ENCODE data around the gene KCND3. TPM values are rescaled to one million over a fixed set of nuclear protein-coding genes. Genes with fewer than 3 reads are reported as not detected.
"Not testable (repeated sequence)": the region's sequence is repeated elsewhere in the genome, so short reads cannot be mapped to it uniquely, and the experiment has no call there.

Gene KCND3
- total RNA-seq, 2 experiments from 2014 or later: not detected

- no peak overlapping the region for H3K27ac Mint-ChIP-seq
- CTCF ChIA-PET: interaction anchor here (1.3 kb wide), 1 partner anchor 18 kb away, joined by 3 read pairs; no protein-coding TSS in a partner anchor
- POLR2A ChIA-PET: no interaction called here
- no peaks in the 10 kb centered on the region for H3K4me1 Mint-ChIP-seq
- H3K27me3 Mint-ChIP-seq: peaks cover 2% of the 10 kb centered on the region
- no peaks in the 10 kb centered on the region for H3K36me3 Mint-ChIP-seq (ENCODE audit: low read depth)
- no peak overlapping the region for H3K4me3 Mint-ChIP-seq
- H3K9me3 Mint-ChIP-seq: no peaks in the 10 kb centered on the region
- DNase-seq: no peak
Measured at GRCh38 chr1:111804776-111805175, 184.7 kb downstream of the KCND3 start.

GRCh38 chr1:111803951-111804350 is 185.5 kb downstream of the KCND3 start:
- CTCF ChIA-PET: interaction anchor here (1.3 kb wide), 1 partner anchor 17 kb away, joined by 3 read pairs; no protein-coding TSS in a partner anchor
- POLR2A ChIA-PET: no interaction called here
- no peaks in the 10 kb centered on the region for H3K9me3 Mint-ChIP-seq
- H3K4me3 Mint-ChIP-seq: no peak overlapping the region
- DNase-seq: no peak
- H3K36me3 Mint-ChIP-seq (ENCODE audit: low read depth): no peaks in the 10 kb centered on the region
- H3K27me3 Mint-ChIP-seq: peaks cover 4% of the 10 kb centered on the region
- no peak overlapping the region for H3K27ac Mint-ChIP-seq
- no peaks in the 10 kb centered on the region for H3K4me1 Mint-ChIP-seq

- H3K4me1 Mint-ChIP-seq: no peaks in the 10 kb centered on the region
- ChIA-PET CTCF (interaction anchor here (0.7 to 1.2 kb wide), 2 partner anchors 15 to 391 kb away, joined by 3 read pairs; no protein-coding TSS in a partner anchor), POLR2A (no interaction called here)
- no peaks in the 10 kb centered on the region for H3K36me3 Mint-ChIP-seq (ENCODE audit: low read depth)
- no peak overlapping the region for H3K4me3 Mint-ChIP-seq
- H3K9me3 Mint-ChIP-seq: no peaks in the 10 kb centered on the region
- no peak overlapping the region for H3K27ac Mint-ChIP-seq
- no peak for DNase-seq
- H3K27me3 Mint-ChIP-seq: peaks cover 2% of the 10 kb centered on the region
Measured at GRCh38 chr1:111802984-111803383, 186.5 kb downstream of the KCND3 start.

GRCh38 chr1:111802110-111802509 is 187.4 kb downstream of the KCND3 start:
- CTCF ChIA-PET: interaction anchor here (0.7 to 1.2 kb wide), 3 partner anchors 8 to 391 kb away, joined by 3 read pairs; no protein-coding TSS in a partner anchor
- Mint-ChIP-seq H3K27ac (no peak overlapping the region), H3K4me1 (no peaks in the 10 kb centered on the region)

GRCh38 chr1:111801071-111801850 is 188.2 kb downstream of the KCND3 start:
- no peaks in the 10 kb centered on the region for H3K4me1 Mint-ChIP-seq
- H3K36me3 Mint-ChIP-seq (ENCODE audit: low read depth): no peaks in the 10 kb centered on the region
- DNase-seq: no peak
- H3K4me3 Mint-ChIP-seq: no peak overlapping the region
- ChIA-PET POLR2A (no interaction called here), CTCF (interaction anchor here (1.2 kb wide), 1 partner anchor 13 kb away, joined by 3 read pairs; no protein-coding TSS in a partner anchor)
- H3K9me3 Mint-ChIP-seq: no peaks in the 10 kb centered on the region
- H3K27me3 Mint-ChIP-seq: peaks cover 2% of the 10 kb centered on the region
- no peak overlapping the region for H3K27ac Mint-ChIP-seq

More at GRCh38 chr1:111802110-111802509, 187.4 kb downstream of the KCND3 start:
- peaks cover 2% of the 10 kb centered on the region for H3K27me3 Mint-ChIP-seq
- H3K9me3 Mint-ChIP-seq: no peaks in the 10 kb centered on the region
- no peak overlapping the region for H3K4me3 Mint-ChIP-seq
- no peaks in the 10 kb centered on the region for H3K36me3 Mint-ChIP-seq (ENCODE audit: low read depth)
- POLR2A ChIA-PET: no interaction called here
- no peak for DNase-seq

GRCh38 chr1:111799722-111800121 is 189.7 kb downstream of the KCND3 start:
- DNase-seq; H3K4me3 Mint-ChIP-seq; POLR2A ChIA-PET; CTCF ChIA-PET; H3K9me3 Mint-ChIP-seq; H3K27me3 Mint-ChIP-seq; H3K27ac Mint-ChIP-seq; H3K36me3 Mint-ChIP-seq (ENCODE audit: low read depth); H3K4me1 Mint-ChIP-seq: not testable (repeated sequence)

- CTCF ChIA-PET: no interaction called here
- Mint-ChIP-seq H3K27ac (no peak overlapping the region), H3K4me3 (no peak overlapping the region), H3K4me1 (no peaks in the 10 kb centered on the region), H3K9me3 (no peaks in the 10 kb centered on the region), H3K27me3 (peaks cover 2% of the 10 kb centered on the region), H3K36me3 (ENCODE audit: low read depth) (no peaks in the 10 kb centered on the region)
- POLR2A ChIA-PET: no interaction called here
- no peak for DNase-seq
Measured at GRCh38 chr1:111798580-111798979, 190.9 kb downstream of the KCND3 start.

GRCh38 chr1:111795401-111795800 is 194.1 kb downstream of the KCND3 start:
- CTCF ChIA-PET: no interaction called here
- no peak overlapping the region for H3K27ac Mint-ChIP-seq
- H3K27me3 Mint-ChIP-seq: peaks cover 12% of the 10 kb centered on the region
- POLR2A ChIA-PET: no interaction called here
- no peak overlapping the region for H3K4me3 Mint-ChIP-seq
- DNase-seq: no peak
- no peaks in the 10 kb centered on the region for H3K9me3 Mint-ChIP-seq
- H3K4me1 Mint-ChIP-seq: no peaks in the 10 kb centered on the region
- H3K36me3 Mint-ChIP-seq (ENCODE audit: low read depth): no peaks in the 10 kb centered on the region

GRCh38 chr1:111793923-111794322 is 195.5 kb downstream of the KCND3 start:
- POLR2A ChIA-PET: no interaction called here
- DNase-seq: no peak
- peaks cover 16% of the 10 kb centered on the region for H3K27me3 Mint-ChIP-seq
- no peak overlapping the region for H3K4me3 Mint-ChIP-seq
- H3K36me3 Mint-ChIP-seq (ENCODE audit: low read depth): no peaks in the 10 kb centered on the region
- no peaks in the 10 kb centered on the region for H3K9me3 Mint-ChIP-seq
- no peaks in the 10 kb centered on the region for H3K4me1 Mint-ChIP-seq
- CTCF ChIA-PET: no interaction called here
- no peak overlapping the region for H3K27ac Mint-ChIP-seq

GRCh38 chr1:111792249-111792648 is 197.2 kb downstream of the KCND3 start:
- H3K27ac Mint-ChIP-seq: no peak overlapping the region
- ChIA-PET POLR2A (no interaction called here), CTCF (no interaction called here)
- H3K4me1 Mint-ChIP-seq: no peaks in the 10 kb centered on the region
- H3K9me3 Mint-ChIP-seq: no peaks in the 10 kb centered on the region
- H3K36me3 Mint-ChIP-seq (ENCODE audit: low read depth): no peaks in the 10 kb centered on the region
- H3K27me3 Mint-ChIP-seq: peaks cover 17% of the 10 kb centered on the region
- no peak for DNase-seq
- no peak overlapping the region for H3K4me3 Mint-ChIP-seq

- Mint-ChIP-seq H3K9me3 (no peaks in the 10 kb centered on the region), H3K27me3 (peaks cover 17% of the 10 kb centered on the region), H3K27ac (no peak overlapping the region), H3K4me3 (no peak overlapping the region), H3K4me1 (no peaks in the 10 kb centered on the region), H3K36me3 (ENCODE audit: low read depth) (no peaks in the 10 kb centered on the region)
- CTCF ChIA-PET: interaction anchor here (0.5 to 0.7 kb wide), 2 partner anchors 77 to 1519 kb away, joined by 3 read pairs; no protein-coding TSS in a partner anchor
- POLR2A ChIA-PET: no interaction called here
- DNase-seq: no peak
Measured at GRCh38 chr1:111791776-111792175, 197.7 kb downstream of the KCND3 start.

- Mint-ChIP-seq H3K4me1 (no peaks in the 10 kb centered on the region), H3K4me3 (no peak overlapping the region), H3K27me3 (peaks cover 19% of the 10 kb centered on the region), H3K27ac (no peak overlapping the region), H3K36me3 (ENCODE audit: low read depth) (no peaks in the 10 kb centered on the region), H3K9me3 (no peaks in the 10 kb centered on the region)
- ChIA-PET POLR2A (no interaction called here), CTCF (no interaction called here)
- no peak for DNase-seq
Measured at GRCh38 chr1:111789666-111790316, 199.7 kb downstream of the KCND3 start.

- no peak overlapping the region for H3K4me3 Mint-ChIP-seq
- no peaks in the 10 kb centered on the region for H3K9me3 Mint-ChIP-seq
- H3K4me1 Mint-ChIP-seq: no peaks in the 10 kb centered on the region
- H3K27me3 Mint-ChIP-seq: peaks cover 19% of the 10 kb centered on the region
- H3K36me3 Mint-ChIP-seq (ENCODE audit: low read depth): no peaks in the 10 kb centered on the region
- ChIA-PET CTCF (no interaction called here), POLR2A (no interaction called here)
- no peak overlapping the region for H3K27ac Mint-ChIP-seq
- DNase-seq: no peak
Measured at GRCh38 chr1:111789142-111789541, 200.3 kb downstream of the KCND3 start.
